AG09319 (cell line): ENCODE measurements around the gene DGKI.
"Not testable (repeated sequence)": the region's sequence is repeated elsewhere in the genome, so short reads cannot be mapped to it uniquely, and the experiment has no call there.

Source experiments
- DNase-seq: peaks from one replicate; pipeline ENCODE4 v3.0.0-alpha.2; 2010; ENCODE audit warnings: low read depth; ENCODE audit errors: extremely low read depth
- TF ChIP-seq, protein P1 (sequence below): IDR thresholded peaks from 2 replicates; pipeline ENCODE4 v1.5.1; 2011; ENCODE audit warnings: low read depth, mild to moderate bottlenecking, inconsistent platforms, low read length, moderate library complexity

The DGKI gene

DNA sequence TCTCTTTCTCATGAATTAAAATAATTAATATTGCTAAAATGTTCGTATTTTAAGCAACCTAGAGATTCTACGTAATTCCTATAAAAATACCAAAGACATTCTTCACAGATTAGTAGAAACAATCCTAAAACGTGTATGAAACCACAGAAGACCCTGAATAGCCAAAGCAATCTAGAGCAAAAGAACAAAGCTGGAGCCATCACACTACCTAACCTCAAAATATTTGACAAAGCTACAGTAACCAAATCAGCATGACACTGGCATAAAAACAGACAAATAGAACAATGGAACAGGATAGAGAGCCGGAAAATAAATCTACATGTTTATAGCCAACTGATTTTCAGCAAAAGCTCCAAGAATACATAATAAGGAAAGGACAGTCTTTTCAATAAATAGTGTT lies 397.8 kb downstream of the DGKI start:
- no peak for DNase-seq
- TF ChIP-seq, protein P1, sequence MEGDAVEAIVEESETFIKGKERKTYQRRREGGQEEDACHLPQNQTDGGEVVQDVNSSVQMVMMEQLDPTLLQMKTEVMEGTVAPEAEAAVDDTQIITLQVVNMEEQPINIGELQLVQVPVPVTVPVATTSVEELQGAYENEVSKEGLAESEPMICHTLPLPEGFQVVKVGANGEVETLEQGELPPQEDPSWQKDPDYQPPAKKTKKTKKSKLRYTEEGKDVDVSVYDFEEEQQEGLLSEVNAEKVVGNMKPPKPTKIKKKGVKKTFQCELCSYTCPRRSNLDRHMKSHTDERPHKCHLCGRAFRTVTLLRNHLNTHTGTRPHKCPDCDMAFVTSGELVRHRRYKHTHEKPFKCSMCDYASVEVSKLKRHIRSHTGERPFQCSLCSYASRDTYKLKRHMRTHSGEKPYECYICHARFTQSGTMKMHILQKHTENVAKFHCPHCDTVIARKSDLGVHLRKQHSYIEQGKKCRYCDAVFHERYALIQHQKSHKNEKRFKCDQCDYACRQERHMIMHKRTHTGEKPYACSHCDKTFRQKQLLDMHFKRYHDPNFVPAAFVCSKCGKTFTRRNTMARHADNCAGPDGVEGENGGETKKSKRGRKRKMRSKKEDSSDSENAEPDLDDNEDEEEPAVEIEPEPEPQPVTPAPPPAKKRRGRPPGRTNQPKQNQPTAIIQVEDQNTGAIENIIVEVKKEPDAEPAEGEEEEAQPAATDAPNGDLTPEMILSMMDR: no peak

DNA sequence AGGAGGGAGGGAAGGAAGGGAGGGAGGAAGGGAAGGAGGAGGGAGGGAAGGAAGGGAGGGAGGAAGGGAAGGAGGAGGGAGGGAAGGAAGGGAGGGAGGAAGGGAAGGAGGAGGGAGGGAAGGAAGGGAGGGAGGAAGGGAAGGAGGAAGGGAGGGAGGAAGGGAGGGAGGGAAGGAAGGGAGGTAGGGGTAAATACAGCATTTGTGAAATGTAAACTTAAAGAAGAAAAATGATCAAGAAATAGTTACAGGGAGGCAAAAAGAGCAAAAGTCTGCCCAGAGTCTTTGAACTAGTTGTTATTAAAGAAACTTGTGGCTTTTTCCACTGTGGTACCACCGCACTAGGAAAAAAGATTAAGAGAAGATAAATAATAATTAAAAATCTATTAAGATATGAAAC lies 398.2 kb downstream of the DGKI start:
- DNase-seq: not testable (repeated sequence)

DNA sequence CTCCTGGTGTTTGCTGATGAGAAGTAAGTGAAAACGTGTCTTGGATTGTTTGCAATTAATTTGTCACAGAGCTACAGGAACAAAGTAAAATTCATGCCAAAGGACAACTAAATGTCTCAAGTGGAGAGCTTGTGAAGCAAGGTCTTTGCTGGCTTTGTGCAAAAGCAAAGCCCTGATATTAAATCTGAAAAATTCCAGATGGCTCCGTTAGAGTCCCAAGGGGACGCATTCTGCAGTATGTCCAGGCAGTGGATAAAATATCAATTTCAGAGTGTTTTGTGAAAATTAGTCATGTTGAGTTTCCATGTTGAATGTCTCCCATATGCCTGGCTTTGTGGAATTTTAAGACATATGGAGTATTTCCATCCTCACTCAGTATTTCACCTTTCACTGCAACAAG lies 400.7 kb downstream of the DGKI start:
- TF ChIP-seq, protein P1: no peak
- DNase-seq: no peak

DNA sequence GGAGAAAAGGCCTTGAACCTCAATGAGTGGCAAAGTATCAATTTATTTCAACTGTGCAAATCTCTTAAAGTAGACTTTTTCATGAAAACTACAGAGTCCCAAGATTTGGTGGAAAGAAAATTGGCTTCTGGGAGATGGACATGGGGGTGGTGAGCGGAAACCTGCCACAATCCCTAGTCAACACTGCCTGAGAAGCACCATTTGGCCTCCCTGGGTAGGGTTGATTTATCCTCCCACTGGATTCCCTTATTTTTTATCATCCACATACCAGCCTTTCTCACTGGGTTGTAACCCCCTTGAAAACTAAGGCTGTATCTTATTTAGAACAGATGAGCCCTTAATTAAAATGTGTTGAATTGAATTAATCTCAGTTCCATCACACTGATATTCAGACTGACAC lies 401.5 kb downstream of the DGKI start:
- DNase-seq: no peak
- TF ChIP-seq, protein P1: no peak

DNA sequence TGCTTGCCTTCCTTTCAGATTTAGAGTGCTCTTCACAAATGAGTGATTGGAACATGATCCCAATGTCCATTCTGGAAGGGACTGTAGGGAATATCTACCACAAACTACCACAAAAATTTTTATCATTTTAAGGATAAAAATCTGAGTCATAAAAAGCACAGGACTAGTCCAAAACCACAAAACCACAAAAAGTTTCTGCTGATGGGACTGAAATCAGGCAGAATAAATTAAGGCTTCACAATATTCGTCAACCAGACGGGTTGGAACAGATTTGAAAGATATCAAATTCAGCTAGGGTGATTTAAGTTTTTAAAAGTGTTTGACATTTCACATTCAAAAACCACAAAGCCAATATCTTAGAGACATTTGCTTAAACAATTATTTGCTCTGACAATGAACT lies 403.2 kb downstream of the DGKI start:
- TF ChIP-seq, protein P1: no peak
- DNase-seq: no peak

DNA sequence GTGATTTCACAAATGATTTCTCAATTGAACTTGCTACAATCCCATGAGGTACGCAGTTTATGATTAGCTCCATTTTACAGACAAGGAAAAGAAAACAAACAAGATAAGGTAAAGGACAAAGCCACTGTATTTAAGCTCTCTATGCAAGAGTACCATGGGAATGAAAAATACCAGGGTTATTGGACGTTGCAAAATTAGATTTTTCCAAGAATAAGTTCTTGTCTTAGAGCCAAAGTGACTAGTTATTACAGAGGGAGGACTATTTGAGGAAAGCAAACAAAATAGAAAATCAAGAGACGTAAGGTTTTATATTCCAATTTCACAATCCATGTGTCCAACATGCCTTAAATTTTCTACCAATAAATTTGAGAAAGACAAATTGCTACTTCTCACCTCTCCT lies 405.3 kb downstream of the DGKI start:
- no peak for DNase-seq
- TF ChIP-seq, protein P1: no peak

DNA sequence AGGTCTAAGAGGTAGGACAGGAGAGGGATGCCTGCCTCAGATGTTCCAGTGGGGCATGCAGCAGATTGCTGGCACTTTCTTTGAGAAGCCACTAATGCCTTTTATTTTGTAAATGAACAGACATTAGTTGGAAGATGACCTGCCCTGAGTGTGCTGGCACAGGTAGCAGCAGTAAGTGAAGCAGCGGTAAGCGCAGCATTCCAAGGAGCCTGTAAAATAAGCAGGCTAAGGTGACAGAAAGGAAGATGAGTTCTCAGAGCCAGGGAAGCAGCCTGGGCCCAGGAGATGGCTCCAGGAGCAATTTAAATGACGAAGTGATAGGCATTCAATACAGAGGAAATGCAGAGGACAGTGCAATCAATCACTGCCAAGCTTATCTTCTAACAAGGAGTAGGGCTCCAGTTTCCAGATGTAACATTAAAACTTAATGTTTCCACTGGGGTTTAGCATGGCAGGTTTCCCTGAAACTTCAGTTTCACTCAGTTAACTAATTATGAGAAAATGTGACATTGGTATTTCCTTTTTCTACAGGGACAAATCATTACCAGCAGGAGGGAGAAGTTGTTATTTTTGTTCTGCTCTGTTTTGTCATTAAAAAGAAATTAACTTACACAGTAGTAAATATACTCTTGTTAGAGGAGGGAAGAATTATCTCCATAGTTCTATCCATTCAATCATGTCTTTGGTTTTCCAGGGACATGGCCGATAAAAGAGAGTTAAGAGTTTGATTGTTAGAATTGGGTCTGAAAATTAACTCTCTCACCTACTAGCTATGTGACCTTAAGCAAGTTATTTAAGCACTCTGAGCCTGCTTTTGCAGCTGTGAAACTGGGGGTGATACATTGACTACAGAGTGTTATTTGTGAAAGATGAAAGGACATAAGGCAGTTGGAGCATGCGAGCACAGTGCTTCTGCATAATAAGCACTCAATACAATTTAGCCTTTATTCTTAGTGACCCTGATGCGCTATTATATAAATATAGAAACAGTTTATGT lies 406.6 kb downstream of the DGKI start:
- TF ChIP-seq, protein P1: no peak
- no peak for DNase-seq
